Activated naive CD4-positive, alpha-beta T cell treated with Interleukin-2 at 50 U/mL for 16 hours (primary cell): ENCODE results near the gene CRKL.
"Not testable (repeated sequence)": the region's sequence is repeated elsewhere in the genome, so short reads cannot be mapped to it uniquely, and the experiment has no call there.

Source experiments
- DNase-seq: peaks from one replicate; pipeline ENCODE4 v3.0.0-alpha.2; 2020

The CRKL gene

GRCh38 chr22:20901093-20902033, 15.8 kb upstream of the CRKL start:
- DNase-seq = not testable (repeated sequence)

GRCh38 chr22:20903093-20903492, 14.1 kb upstream of the CRKL start:
- DNase-seq = no peak

GRCh38 chr22:20904008-20904979, 12.9 kb upstream of the CRKL start:
- no peak for DNase-seq

- DNase-seq = no peak
These were observed 12.2 kb upstream of the CRKL start for GRCh38 chr22:20904980-20905355.

GRCh38 chr22:20905415-20906386, 11.5 kb upstream of the CRKL start:
- DNase-seq = no peak

GRCh38 chr22:20906387-20906767, 10.8 kb upstream of the CRKL start:
- DNase-seq = no peak

GRCh38 chr22:20908717-20909116, 8.5 kb upstream of the CRKL start:
- not testable (repeated sequence) for DNase-seq

- DNase-seq = no peak
These were observed 7.5 kb upstream of the CRKL start for GRCh38 chr22:20909543-20910303.

GRCh38 chr22:20912494-20912893, 4.7 kb upstream of the CRKL start:
- no peak for DNase-seq

GRCh38 chr22:20918663-20919218, 1.5 kb downstream of the CRKL start:
- DNase-seq = no peak

GRCh38 chr22:20919718-20920117, 2.5 kb downstream of the CRKL start:
- DNase-seq = no peak

- no peak for DNase-seq
These were observed 3.6 kb downstream of the CRKL start for GRCh38 chr22:20920881-20921203.

- DNase-seq = no peak
These were observed 5.0 kb downstream of the CRKL start for GRCh38 chr22:20922141-20922751.

GRCh38 chr22:20926243-20926642, 9.0 kb downstream of the CRKL start:
- no peak for DNase-seq

GRCh38 chr22:20927940-20928572, 10.8 kb downstream of the CRKL start:
- DNase-seq = no peak

- DNase-seq = no peak
These were observed 11.4 kb downstream of the CRKL start for GRCh38 chr22:20928573-20928967.

- no peak for DNase-seq
These were observed 12.8 kb downstream of the CRKL start for GRCh38 chr22:20930004-20930403.

GRCh38 chr22:20930435-20930834, 13.2 kb downstream of the CRKL start:
- not testable (repeated sequence) for DNase-seq

- no peak for DNase-seq
These were observed 14.0 kb downstream of the CRKL start for GRCh38 chr22:20931126-20931654.

- DNase-seq = no peak
These were observed 16.7 kb downstream of the CRKL start for GRCh38 chr22:20933910-20934309.
